ENCODE data around the gene OR2V1. TPM values are rescaled to one million over a fixed set of nuclear protein-coding genes. Genes with fewer than 3 reads are reported as not detected.
"Not testable (repeated sequence)": the region's sequence is repeated elsewhere in the genome, so short reads cannot be mapped to it uniquely, and the experiment has no call there.

The OR2V1 gene
- total RNA-seq, 4 donors from 2014 or later, result not detected

- Histone ChIP-seq H3K27ac (no peak overlapping the region), H3K4me1 (peaks cover 0 to 9% of the 10 kb centered on the region in 2 donors), H3K27me3 (peaks cover 7% of the 10 kb centered on the region), H3K36me3 (no peaks in the 10 kb centered on the region), H3K4me3 (replicated peaks in 1 of 3) (no peak overlapping the region), H3K9me3 (no peaks in the 10 kb centered on the region)
- no peak for DNase-seq
- intact Hi-C loops (cut with DNase I), result no loop called here
- no peak for TF ChIP-seq CTCF (IDR thresholded peaks at IDR 0.05)
- no peak for TF ChIP-seq POLR2A (IDR thresholded peaks at IDR 0.05)
- WGBS, 2 donors, result 90 to 95% methylated on average over 5 to 8 of the region's 8 CpGs
Measured at GRCh38 chr5:181119105-181119504, 11.9 kb downstream of the OR2V1 start.

GRCh38 chr5:181118369-181118768 is 12.6 kb downstream of the OR2V1 start:
- DNase-seq, result no peak
- TF ChIP-seq CTCF (IDR thresholded peaks at IDR 0.05) (no peak), POLR2A (IDR thresholded peaks at IDR 0.05) (no peak)
- Histone ChIP-seq H3K9me3 (no peaks in the 10 kb centered on the region), H3K36me3 (no peaks in the 10 kb centered on the region), H3K27ac (no peak overlapping the region), H3K4me3 (replicated peaks in 1 of 3) (no peak overlapping the region), H3K27me3 (peaks cover 7% of the 10 kb centered on the region), H3K4me1 (peaks cover 0 to 9% of the 10 kb centered on the region in 2 donors)
- 81 to 89% methylated on average over 6 of the region's 6 CpGs for WGBS, 2 donors
- intact Hi-C loops (cut with DNase I), result no loop called here

- peak; percentile 68 to 77 for DNase-seq
- Histone ChIP-seq H3K36me3 (no peaks in the 10 kb centered on the region), H3K9me3 (no peaks in the 10 kb centered on the region), H3K4me1 (peaks cover 0 to 9% of the 10 kb centered on the region in 2 donors), H3K4me3 (replicated peaks in 1 of 3) (no peak overlapping the region), H3K27me3 (peaks cover 4% of the 10 kb centered on the region), H3K27ac (no peak overlapping the region)
- intact Hi-C loops (cut with DNase I), result no loop called here
- TF ChIP-seq CTCF (IDR thresholded peaks at IDR 0.05) (no peak), POLR2A (IDR thresholded peaks at IDR 0.05) (no peak)
- WGBS, 2 donors, result 3 to 8% methylated on average over 36 to 45 of the region's 47 CpGs
Measured at GRCh38 chr5:181114844-181115778, 15.9 kb downstream of the OR2V1 start.

- Histone ChIP-seq H3K27ac (no peak overlapping the region), H3K4me1 (peaks cover 0 to 9% of the 10 kb centered on the region in 2 donors), H3K4me3 (replicated peaks in 1 of 3) (no peak overlapping the region), H3K36me3 (no peaks in the 10 kb centered on the region), H3K27me3 (peaks cover 4% of the 10 kb centered on the region), H3K9me3 (no peaks in the 10 kb centered on the region)
- no peak for DNase-seq
- WGBS, 2 donors, result 37 to 40% methylated on average over 27 to 30 of the region's 33 CpGs
- intact Hi-C loops (cut with DNase I), result no loop called here
- TF ChIP-seq POLR2A (IDR thresholded peaks at IDR 0.05) (no peak), CTCF (IDR thresholded peaks at IDR 0.05) (no peak)
Measured at GRCh38 chr5:181114284-181114843, 16.6 kb downstream of the OR2V1 start.

GRCh38 chr5:181113572-181113971 is 17.4 kb downstream of the OR2V1 start:
- H3K27ac ChIP-seq; H3K27me3 ChIP-seq; H3K36me3 ChIP-seq; H3K4me3 ChIP-seq (replicated peaks in 1 of 3); H3K4me1 ChIP-seq; H3K9me3 ChIP-seq; DNase-seq; intact Hi-C loops (cut with DNase I): not testable (repeated sequence)
- WGBS, 2 donors, result 91 to 95% methylated on average over 11 of the region's 13 CpGs
